ENCODE measurements around the gene SLC12A2.

SLC12A2 gene

GRCh38 chr5:128083033-128083810, at the start of gene SLC12A2:
SLC12A2 (plus strand) TSS chr5:128083766; CDS start chr5:128083955, 189 bp downstream.
- peak; percentile 79 to 96 (median 92) for DNase-seq
- intact Hi-C loops (cut with DNase I) = loop anchor here (5.0 to 10.0 kb wide), 3 partner anchors 62 to 208 kb away; no protein-coding TSS in a partner anchor

- intact Hi-C loops (cut with DNase I) = no loop called here
- DNase-seq = no peak
Measured at GRCh38 chr5:128035689-128036088, 47.9 kb upstream of the SLC12A2 start.

- no peak for DNase-seq
- intact Hi-C loops (cut with DNase I) = no loop called here
Measured at GRCh38 chr5:128036950-128037349, 46.6 kb upstream of the SLC12A2 start.

- intact Hi-C loops (cut with DNase I) = no loop called here
- no peak for DNase-seq
Measured at GRCh38 chr5:128038643-128039042, 44.9 kb upstream of the SLC12A2 start.

- no peak for DNase-seq
- intact Hi-C loops (cut with DNase I) = no loop called here
Measured at GRCh38 chr5:128040927-128041326, 42.6 kb upstream of the SLC12A2 start.

- intact Hi-C loops (cut with DNase I) = no loop called here
Measured at GRCh38 chr5:128052780-128053179, 30.8 kb upstream of the SLC12A2 start.

GRCh38 chr5:128053291-128053954, 30.1 kb upstream of the SLC12A2 start:
- DNase-seq = no peak
- intact Hi-C loops (cut with DNase I) = no loop called here

More at GRCh38 chr5:128052780-128053179, 30.8 kb upstream of the SLC12A2 start:
- DNase-seq = no peak

- DNase-seq = no peak
- intact Hi-C loops (cut with DNase I) = no loop called here
Measured at GRCh38 chr5:128060644-128061385, 22.8 kb upstream of the SLC12A2 start.

- DNase-seq = no peak
- intact Hi-C loops (cut with DNase I) = no loop called here
Measured at GRCh38 chr5:128062172-128062746, 21.3 kb upstream of the SLC12A2 start.

GRCh38 chr5:128074171-128074570, 9.4 kb upstream of the SLC12A2 start:
- intact Hi-C loops (cut with DNase I) = no loop called here
- no peak for DNase-seq

GRCh38 chr5:128074953-128075352, 8.6 kb upstream of the SLC12A2 start:
- DNase-seq = no peak
- intact Hi-C loops (cut with DNase I) = no loop called here

- intact Hi-C loops (cut with DNase I) = no loop called here
- no peak for DNase-seq
Measured at GRCh38 chr5:128077526-128077925, 6.0 kb upstream of the SLC12A2 start.

GRCh38 chr5:128081111-128081851, 2.3 kb upstream of the SLC12A2 start:
- peak in 1 of 42 donors; percentile 11 for DNase-seq
- intact Hi-C loops (cut with DNase I) = loop anchor here (5.0 to 10.0 kb wide), 3 partner anchors 64 to 206 kb away; no protein-coding TSS in a partner anchor

- intact Hi-C loops (cut with DNase I) = loop anchor here (5.0 to 10.0 kb wide), 3 partner anchors 62 to 208 kb away; no protein-coding TSS in a partner anchor
- DNase-seq = no peak
Measured at GRCh38 chr5:128082551-128083032, 974 bp upstream of the SLC12A2 start.

- intact Hi-C loops (cut with DNase I) = loop anchor here (5.0 to 10.0 kb wide), 3 partner anchors 61 to 209 kb away; no protein-coding TSS in a partner anchor
- DNase-seq = no peak
Measured at GRCh38 chr5:128083811-128084227, 253 bp downstream of the SLC12A2 start.

- intact Hi-C loops (cut with DNase I) = loop anchor here (5.0 to 10.0 kb wide), 3 partner anchors 60 to 210 kb away; no protein-coding TSS in a partner anchor
Measured at GRCh38 chr5:128084228-128085167, 932 bp downstream of the SLC12A2 start.

GRCh38 chr5:128085413-128085812, 1.8 kb downstream of the SLC12A2 start:
- intact Hi-C loops (cut with DNase I) = loop anchor here (10.0 kb wide), 2 partner anchors 59 to 211 kb away; no protein-coding TSS in a partner anchor
- no peak for DNase-seq

More at GRCh38 chr5:128084228-128085167, 932 bp downstream of the SLC12A2 start:
- DNase-seq = peak in 40 of 42 donors; percentile 19 to 76 (median 53)

Data from head of caudate nucleus (tissue), 42 donors.